Activated CD8-positive, alpha-beta memory T cell treated with anti-CD3 and anti-CD28 coated beads for 1 hour (primary cell): ENCODE measurements around the gene KLF14.
"Not testable (repeated sequence)": the region's sequence is repeated elsewhere in the genome, so short reads cannot be mapped to it uniquely, and the experiment has no call there.

Source experiments
- DNase-seq, 2 donors: peaks; one replicate each; pipeline ENCODE4 v3.0.0-alpha.2; 2020; ENCODE audit warnings: low read depth in 1 of 2; ENCODE audit errors: extremely low read depth in 1 of 2

The KLF14 gene

DNA sequence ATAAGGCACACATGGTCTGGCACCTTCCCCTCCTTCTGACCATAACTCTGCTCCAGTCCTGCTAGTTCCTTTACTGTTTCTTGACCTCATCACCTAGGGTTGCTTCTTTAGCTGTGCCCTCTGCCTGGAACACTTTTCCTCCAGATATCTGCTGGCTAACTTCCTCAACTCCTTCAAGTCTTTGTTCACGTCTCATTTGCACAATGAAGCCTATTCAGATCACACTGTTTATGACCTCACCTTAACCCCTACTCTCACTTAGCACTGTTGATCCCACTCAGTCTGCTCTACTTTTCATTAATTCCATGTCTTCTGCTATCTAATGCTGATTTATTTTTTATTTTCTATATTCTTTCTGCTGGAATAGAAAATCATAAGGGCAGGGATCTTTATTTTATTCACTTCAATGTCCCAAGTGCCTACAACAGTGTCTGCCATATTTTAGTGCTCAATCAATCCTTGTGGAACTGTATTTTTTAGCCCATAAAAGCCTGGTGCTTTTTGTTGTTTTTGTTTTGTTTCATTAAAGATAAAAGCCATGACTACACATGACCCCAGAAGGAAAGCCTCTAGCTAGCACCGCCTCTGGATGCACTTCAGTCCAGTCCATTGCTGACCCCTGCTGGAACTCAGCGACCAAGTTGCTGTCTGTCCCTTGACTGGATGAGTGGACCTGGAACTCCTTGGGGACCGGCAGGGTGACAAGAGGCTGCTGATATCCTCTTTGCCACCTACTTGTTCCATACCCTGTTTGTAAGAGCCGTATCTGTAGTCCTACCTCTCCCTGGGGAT is 12.3 kb downstream of the KLF14 start:
- DNase-seq = no peak

DNA sequence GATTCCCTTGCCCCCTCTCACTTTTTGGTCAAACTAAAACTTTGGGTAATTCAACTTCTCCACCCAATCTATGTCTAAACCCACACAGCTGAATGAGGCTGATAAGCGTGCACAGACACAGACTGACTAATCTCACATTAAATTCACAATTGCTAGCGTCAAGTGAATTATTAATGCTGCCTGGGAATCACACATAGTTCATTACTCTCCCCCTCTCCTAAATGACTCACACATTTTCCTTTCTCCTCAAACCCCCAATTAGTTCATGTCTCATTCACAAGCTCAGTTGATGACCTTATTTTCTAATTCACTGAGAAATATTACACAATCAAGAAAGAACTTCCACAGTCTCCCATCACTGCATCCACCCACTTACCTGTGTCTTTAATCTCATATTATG is 14.5 kb downstream of the KLF14 start:
- no peak for DNase-seq

DNA sequence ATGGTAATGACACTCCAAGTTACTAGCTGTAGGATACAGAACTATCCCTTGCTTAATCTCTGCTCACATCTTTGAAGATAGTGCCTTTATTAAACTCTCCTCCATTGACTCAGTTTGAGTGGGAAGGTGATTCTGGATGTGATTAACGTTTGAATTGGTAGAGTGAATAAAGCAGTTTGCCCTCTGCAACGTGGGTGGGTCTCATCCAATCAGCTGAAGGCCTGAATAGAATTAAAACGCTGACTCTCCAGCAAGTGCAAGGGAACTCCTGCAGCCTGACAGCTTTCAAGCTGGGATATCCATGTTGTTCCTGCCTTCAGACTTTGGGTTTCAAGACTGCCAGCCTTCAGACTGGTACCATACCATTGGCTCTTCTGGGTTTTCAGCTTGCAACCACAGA is 21.6 kb downstream of the KLF14 start:
- DNase-seq = no peak

- DNase-seq = no peak
Observed at GRCh38 chr7:130708766-130709165, 25.2 kb downstream of the KLF14 start.

DNA sequence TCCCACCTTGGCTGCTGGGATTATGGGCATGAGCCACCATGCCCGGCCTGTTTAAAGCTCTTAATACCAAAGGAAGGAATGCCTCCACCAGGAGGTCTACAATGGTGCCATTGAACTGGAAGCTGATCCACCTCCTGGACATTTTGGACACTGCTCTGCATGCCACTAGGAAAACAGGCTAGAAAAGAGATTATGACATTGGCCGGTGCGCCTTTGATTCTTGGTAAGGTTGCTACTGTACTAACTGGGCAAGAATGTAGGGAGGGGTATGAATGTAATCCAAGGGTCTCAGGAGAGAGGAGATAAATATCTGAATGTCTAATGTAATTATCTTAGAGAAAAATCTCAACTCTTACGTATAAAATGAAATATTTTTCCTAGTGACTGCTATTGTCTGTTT is 26.0 kb downstream of the KLF14 start:
- DNase-seq = no peak

DNA sequence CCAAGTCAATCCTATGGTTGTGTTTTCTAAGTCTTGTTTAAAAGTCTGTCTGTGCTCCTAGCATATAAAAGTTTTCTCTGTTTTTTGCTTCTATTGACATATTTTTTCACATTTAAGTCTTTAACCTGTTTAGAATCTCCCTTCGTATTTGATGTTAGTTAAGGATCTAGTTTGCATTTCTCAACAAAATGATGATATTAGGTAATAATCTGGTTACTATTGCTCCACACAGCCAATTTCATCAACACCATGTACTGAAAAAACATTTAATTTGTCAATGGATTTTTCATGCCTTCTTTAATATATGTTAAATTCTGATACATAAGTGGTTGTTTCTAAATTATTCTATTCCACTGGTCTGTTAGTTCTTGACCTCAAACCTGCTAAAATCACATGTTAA is 30.2 kb downstream of the KLF14 start:
- DNase-seq = no peak

DNA sequence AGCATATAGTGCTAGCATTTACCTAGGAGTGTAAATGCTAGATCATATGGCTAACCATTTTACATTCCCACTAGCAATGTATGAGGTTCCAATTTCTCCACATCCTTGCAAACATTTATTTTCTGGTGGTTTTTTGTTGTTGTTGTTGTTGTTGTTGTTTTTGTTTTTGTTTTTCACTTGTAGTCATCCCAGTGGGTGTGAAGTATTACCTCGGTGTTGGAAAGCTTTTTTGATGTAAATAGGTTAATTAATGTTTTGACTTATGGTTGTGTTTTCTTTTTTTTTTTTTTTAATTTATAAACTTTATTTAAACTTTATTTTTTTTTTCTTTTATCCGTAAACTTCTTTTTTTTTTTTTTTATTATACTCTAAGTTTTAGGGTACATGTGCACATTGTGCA is 32.4 kb downstream of the KLF14 start:
- DNase-seq = no peak

DNA sequence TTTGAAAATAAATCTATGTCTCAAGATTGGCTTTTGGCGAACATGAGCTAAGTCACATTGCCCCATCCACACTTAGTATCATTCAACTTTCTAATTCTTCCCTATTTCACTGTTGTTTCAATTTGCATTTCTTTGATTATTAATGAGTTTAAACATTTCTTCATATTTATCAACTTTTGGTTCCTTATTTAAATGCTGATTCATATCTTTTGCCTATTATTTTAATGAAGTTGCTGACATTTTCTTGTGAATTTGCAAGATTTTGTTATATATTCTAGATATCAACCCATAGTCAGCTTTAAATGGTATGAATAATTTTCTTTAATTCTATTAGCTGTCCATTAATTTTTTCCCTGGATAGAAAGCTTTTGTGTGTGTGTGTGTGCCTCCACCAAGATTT is 33.2 kb downstream of the KLF14 start:
- no peak for DNase-seq

DNA sequence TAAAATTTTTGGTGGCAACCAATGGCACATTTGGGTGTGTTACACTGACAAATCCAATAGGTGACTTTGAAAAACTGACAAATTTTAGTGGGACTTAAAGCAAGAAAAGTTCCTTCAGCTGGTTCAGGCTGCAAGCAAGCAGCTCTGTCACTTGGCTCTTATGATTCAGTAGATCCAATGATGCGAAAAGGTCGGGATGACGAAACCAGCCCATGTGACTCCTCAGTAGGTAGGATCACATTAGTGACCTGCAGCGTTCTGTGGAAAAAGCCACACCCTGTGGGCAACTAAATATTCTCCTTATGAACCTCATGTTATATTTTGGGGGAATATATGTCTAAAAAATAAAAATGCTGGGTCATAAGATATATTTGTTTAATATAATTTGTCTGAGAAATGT is 34.3 kb downstream of the KLF14 start:
- no peak for DNase-seq

- DNase-seq = no peak
Observed at GRCh38 chr7:130697820-130698219, 36.2 kb downstream of the KLF14 start.

DNA sequence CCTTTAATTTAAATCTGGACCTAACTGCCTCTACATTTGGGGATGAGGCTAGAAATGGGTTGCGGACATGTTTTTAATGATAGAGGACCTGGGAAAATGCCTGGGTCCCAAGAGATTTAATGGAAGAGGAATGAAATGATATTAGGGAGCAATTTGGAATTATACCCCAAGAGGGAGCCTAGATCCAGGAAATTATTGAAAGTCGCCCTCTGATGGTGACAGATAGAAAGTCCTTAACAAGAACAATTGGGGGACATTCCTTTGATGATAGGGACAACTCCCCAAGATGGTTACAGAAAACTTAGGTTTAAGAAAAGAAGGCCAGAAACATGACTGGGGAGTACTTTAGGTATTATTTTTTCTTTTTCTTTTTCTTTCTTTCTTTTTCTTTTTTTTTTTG is 38.2 kb downstream of the KLF14 start:
- no peak for DNase-seq

GRCh38 chr7:130692396-130692795 is 41.6 kb downstream of the KLF14 start:
- not testable (repeated sequence) for DNase-seq

- DNase-seq = no peak
Observed at GRCh38 chr7:130689683-130690082, 44.3 kb downstream of the KLF14 start.

- no peak for DNase-seq
Observed at GRCh38 chr7:130683026-130683425, 51.0 kb downstream of the KLF14 start.
